ENCODE results near the gene PTPRO. TPM values are rescaled to one million over a fixed set of nuclear protein-coding genes. Genes with fewer than 3 reads are reported as not detected.
A peak's percentile ranks its signal among the peaks of the same experiment; 100 is the strongest.

PTPRO gene
- total RNA-seq, 1 experiment from 2014 or later = 2.8 TPM

DNA sequence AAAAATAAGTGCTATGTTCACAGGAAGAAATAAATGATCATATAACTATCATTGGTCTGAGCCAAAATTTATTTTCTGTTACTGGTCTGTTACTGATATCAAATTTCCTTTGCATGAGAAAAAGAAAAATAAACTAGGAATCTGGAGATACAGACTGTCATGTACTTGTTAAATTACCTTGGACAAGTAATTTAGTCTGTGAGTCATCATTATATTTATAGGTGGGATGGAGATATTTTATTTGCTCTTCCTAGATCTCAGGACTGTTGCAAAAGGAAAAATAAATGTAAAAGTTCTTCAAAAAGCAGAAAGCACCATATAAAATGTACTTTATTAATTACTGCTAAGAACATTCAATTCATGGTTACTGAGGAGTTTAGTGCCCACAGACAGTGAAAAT, 174.4 kb downstream of the PTPRO start:
- TF ChIP-seq EZH2 (IDR thresholded peaks at IDR 0.05; ENCODE audit: borderline replicate concordance, low read depth, low read length, poor library complexity, severe bottlenecking) = no peak
- TF ChIP-seq, protein P1, sequence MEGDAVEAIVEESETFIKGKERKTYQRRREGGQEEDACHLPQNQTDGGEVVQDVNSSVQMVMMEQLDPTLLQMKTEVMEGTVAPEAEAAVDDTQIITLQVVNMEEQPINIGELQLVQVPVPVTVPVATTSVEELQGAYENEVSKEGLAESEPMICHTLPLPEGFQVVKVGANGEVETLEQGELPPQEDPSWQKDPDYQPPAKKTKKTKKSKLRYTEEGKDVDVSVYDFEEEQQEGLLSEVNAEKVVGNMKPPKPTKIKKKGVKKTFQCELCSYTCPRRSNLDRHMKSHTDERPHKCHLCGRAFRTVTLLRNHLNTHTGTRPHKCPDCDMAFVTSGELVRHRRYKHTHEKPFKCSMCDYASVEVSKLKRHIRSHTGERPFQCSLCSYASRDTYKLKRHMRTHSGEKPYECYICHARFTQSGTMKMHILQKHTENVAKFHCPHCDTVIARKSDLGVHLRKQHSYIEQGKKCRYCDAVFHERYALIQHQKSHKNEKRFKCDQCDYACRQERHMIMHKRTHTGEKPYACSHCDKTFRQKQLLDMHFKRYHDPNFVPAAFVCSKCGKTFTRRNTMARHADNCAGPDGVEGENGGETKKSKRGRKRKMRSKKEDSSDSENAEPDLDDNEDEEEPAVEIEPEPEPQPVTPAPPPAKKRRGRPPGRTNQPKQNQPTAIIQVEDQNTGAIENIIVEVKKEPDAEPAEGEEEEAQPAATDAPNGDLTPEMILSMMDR (conservative IDR thresholded peaks at IDR 0.05; ENCODE audit: low read depth, low read length) = no peak
- H3K27ac ChIP-seq (ENCODE audit: low read depth, low read length, poor library complexity, severe bottlenecking) = no peak overlapping the region
- CTCF ChIA-PET = no interaction called here
- intact Hi-C loops (cut with micrococcal nuclease; ENCODE audit: unreplicated experiment) = no loop called here
- no peaks in the 10 kb centered on the region for H3K9me3 ChIP-seq (ENCODE audit: low read depth, low read length, poor library complexity, severe bottlenecking)
- no peak overlapping the region for H3K4me3 ChIP-seq (ENCODE audit: low read depth, low read length, poor library complexity, severe bottlenecking)
- no peaks in the 10 kb centered on the region for H3K4me1 ChIP-seq (ENCODE audit: insufficient read depth, low read length, poor library complexity, severe bottlenecking)
- BruUV-seq (replicated peaks) = no TSS peak
- H3K27me3 ChIP-seq (replicated peaks; ENCODE audit: insufficient read depth, low read depth, low read length, poor library complexity) = no peaks in the 10 kb centered on the region
- DNase-seq (ENCODE audit: low spot score) = no peak
- no peaks in the 10 kb centered on the region for H3K36me3 ChIP-seq (ENCODE audit: insufficient read depth, low read length, poor library complexity, severe bottlenecking)
- POLR2A ChIA-PET (ENCODE audit: low non-redundant PET) = no interaction called here

DNA sequence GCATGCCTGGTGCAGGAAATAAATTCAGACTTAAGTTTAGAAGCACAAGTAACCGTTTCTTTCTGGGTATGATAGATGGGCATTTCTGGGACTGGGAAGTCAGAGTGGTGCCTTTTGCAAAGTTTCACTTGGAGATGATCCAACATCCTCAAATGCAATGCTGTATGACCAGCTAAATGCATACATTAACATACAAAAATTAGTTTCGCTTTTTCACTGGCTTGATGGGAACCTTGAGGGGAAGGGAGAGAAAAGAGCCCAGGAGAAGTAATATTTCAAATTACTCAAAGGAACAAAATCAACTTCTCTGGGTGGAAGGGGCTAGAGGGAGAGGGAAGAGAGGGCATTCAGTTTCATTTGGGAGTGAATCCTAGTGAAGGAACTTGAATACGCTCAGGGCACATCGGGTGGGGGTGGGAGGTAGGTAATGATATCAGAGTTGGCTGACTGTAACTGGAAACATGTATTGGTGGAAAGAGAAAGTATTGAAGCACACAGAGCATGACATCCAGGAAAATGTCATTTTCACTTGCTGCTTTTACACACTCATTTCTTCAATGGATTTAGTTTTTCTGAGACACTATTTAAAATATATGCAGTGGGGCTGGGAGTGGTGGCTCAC, 175.5 kb downstream of the PTPRO start:
- Histone ChIP-seq H3K4me3 (ENCODE audit: low read depth, low read length, poor library complexity, severe bottlenecking) (no peak overlapping the region), H3K27me3 (replicated peaks; ENCODE audit: insufficient read depth, low read depth, low read length, poor library complexity) (no peaks in the 10 kb centered on the region), H3K9me3 (ENCODE audit: low read depth, low read length, poor library complexity, severe bottlenecking) (no peaks in the 10 kb centered on the region), H3K27ac (ENCODE audit: low read depth, low read length, poor library complexity, severe bottlenecking) (no peak overlapping the region), H3K36me3 (ENCODE audit: insufficient read depth, low read length, poor library complexity, severe bottlenecking) (no peaks in the 10 kb centered on the region), H3K4me1 (ENCODE audit: insufficient read depth, low read length, poor library complexity, severe bottlenecking) (no peaks in the 10 kb centered on the region)
- CTCF ChIA-PET = no interaction called here
- POLR2A ChIA-PET (ENCODE audit: low non-redundant PET) = no interaction called here
- BruUV-seq (replicated peaks) = no TSS peak
- intact Hi-C loops (cut with micrococcal nuclease; ENCODE audit: unreplicated experiment) = no loop called here
- TF ChIP-seq, protein P1 (conservative IDR thresholded peaks at IDR 0.05; ENCODE audit: low read depth, low read length) = no peak
- TF ChIP-seq EZH2 (IDR thresholded peaks at IDR 0.05; ENCODE audit: borderline replicate concordance, low read depth, low read length, poor library complexity, severe bottlenecking) = no peak
- DNase-seq (ENCODE audit: low spot score) = peak; percentile 21

DNA sequence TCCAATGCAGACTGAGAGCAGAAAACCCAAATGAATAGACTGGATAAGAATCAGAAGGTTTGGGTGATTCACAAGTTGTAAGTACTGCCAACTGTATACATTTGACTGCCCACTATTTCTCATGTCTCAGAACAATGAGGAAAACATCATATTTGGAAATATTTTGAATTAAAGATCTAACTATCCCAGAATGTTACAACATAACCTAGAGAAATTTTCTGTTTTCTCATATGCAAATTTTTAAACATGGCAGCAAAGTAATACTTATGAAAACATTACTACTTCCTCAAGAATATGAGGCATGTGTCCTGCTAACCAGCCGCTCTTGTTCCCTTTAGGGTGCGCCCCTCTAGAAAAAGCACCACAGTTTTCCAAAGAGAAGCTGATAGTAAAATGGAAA, 179.9 kb downstream of the PTPRO start:
- CTCF ChIA-PET = no interaction called here
- Histone ChIP-seq H3K4me3 (ENCODE audit: low read depth, low read length, poor library complexity, severe bottlenecking) (no peak overlapping the region), H3K9me3 (ENCODE audit: low read depth, low read length, poor library complexity, severe bottlenecking) (no peaks in the 10 kb centered on the region), H3K36me3 (ENCODE audit: insufficient read depth, low read length, poor library complexity, severe bottlenecking) (no peaks in the 10 kb centered on the region), H3K4me1 (ENCODE audit: insufficient read depth, low read length, poor library complexity, severe bottlenecking) (no peaks in the 10 kb centered on the region), H3K27me3 (replicated peaks; ENCODE audit: insufficient read depth, low read depth, low read length, poor library complexity) (peaks cover 6% of the 10 kb centered on the region), H3K27ac (ENCODE audit: low read depth, low read length, poor library complexity, severe bottlenecking) (no peak overlapping the region)
- no peak for TF ChIP-seq EZH2 (IDR thresholded peaks at IDR 0.05; ENCODE audit: borderline replicate concordance, low read depth, low read length, poor library complexity, severe bottlenecking)
- TF ChIP-seq, protein P1 (conservative IDR thresholded peaks at IDR 0.05; ENCODE audit: low read depth, low read length) = no peak
- BruUV-seq (replicated peaks) = no TSS peak
- no peak for DNase-seq (ENCODE audit: low spot score)
- intact Hi-C loops (cut with micrococcal nuclease; ENCODE audit: unreplicated experiment) = no loop called here
- POLR2A ChIA-PET (ENCODE audit: low non-redundant PET) = no interaction called here

Data from A673 (cell line).